ENCODE results near the gene SNX8. TPM values are rescaled to one million over a fixed set of nuclear protein-coding genes. Genes with fewer than 3 reads are reported as not detected.

SNX8 gene
- total and polyA plus RNA-seq, 2 of the 4 experiments (the other 2 are of a cell fraction): 7.7 to 55.9 TPM

DNA sequence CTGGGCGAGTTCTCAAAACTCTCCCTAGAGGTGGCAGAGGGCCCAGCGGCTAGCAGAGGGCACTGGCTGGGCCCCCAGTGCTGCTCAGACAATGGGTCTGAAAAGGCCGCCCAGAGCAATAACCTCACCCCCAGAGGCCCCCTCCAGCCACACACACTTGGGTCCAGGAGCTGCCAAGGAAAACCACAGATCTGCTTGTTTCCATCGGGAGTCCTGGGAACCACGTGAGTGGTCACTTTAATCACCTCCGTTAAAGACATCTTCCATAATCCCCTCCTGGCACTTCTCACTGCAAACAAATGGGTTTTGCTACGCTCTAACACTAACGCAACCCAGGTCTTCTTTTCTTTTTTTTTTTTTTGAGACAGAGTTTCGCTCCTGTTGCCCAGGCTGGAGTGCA, 42.2 kb downstream of the SNX8 start:
- Histone ChIP-seq H3K18ac (ENCODE audit: low read depth, low read length) (no peak overlapping the region), H3K4me3 (ENCODE audit: insufficient read depth, low read depth, low read length) (no peak overlapping the region), H3K9me1 (ENCODE audit: insufficient read depth, low read length) (no peaks in the 10 kb centered on the region), H4K5ac (ENCODE audit: low read depth, low read length) (no peak overlapping the region), H3K79me1 (ENCODE audit: low read depth in 1 of 2, low read length in 2 of 2) (peaks cover 0 to 8% of the 10 kb centered on the region in 2 experiments; a peak in 1 of 4 replicates), H3K4ac (ENCODE audit: low read depth, low read length) (no peak overlapping the region), H2BK5ac (ENCODE audit: low read depth, low read length, poor library complexity, severe bottlenecking) (no peak overlapping the region), H3K14ac (replicated peaks; ENCODE audit: low read depth, low read length) (no peak overlapping the region), H2BK20ac (ENCODE audit: low read depth, low read length) (no peak overlapping the region), H3K23ac (ENCODE audit: low read depth, low read length) (no peak overlapping the region), H4K20me1 (ENCODE audit: insufficient read depth, low read length) (0 out of 2 replicates have a peak, but pooled peaks cover 4% of the 10 kb centered on the region), H2AK9ac (replicated peaks; ENCODE audit: low read depth, low read length, poor library complexity) (no peak overlapping the region), H4K91ac (ENCODE audit: insufficient read depth, low read depth, low read length) (no peak overlapping the region), H3K27me3 (ENCODE audit: control insufficient read depth, insufficient read depth, low read length) (no peaks in the 10 kb centered on the region), H2BK120ac (ENCODE audit: low read depth, low read length) (no peak overlapping the region), H3K9me3 (ENCODE audit: control insufficient read depth, insufficient read depth, low read length) (no peaks in the 10 kb centered on the region), H3K36me3 (ENCODE audit: control insufficient read depth, insufficient read depth, low read length) (peaks cover 16% of the 10 kb centered on the region), H3K9ac (ENCODE audit: low read depth, low read length) (no peak overlapping the region), H4K8ac (ENCODE audit: low read depth in 2 of 2, low read length in 2 of 2) (no peak overlapping the region), H3K27ac (ENCODE audit: insufficient read depth, low read length) (no peak overlapping the region), H2BK15ac (ENCODE audit: low read depth, low read length) (no peak overlapping the region), H3K4me2 (ENCODE audit: low read depth, low read length) (no peak overlapping the region), H2AFZ (replicated peaks; ENCODE audit: low read length, poor library complexity) (no peak overlapping the region), H3K56ac (ENCODE audit: extremely low read depth, insufficient read depth, low read length) (no peak overlapping the region), H2AK5ac (ENCODE audit: low read depth, low read length) (no peak overlapping the region), H3K4me1 (ENCODE audit: control insufficient read depth, insufficient read depth, low read length) (peaks cover 10% of the 10 kb centered on the region)
- DNase-seq (no peak), ATAC-seq (ENCODE audit: low read depth) (no peak)
- WGBS, 2 experiments (ENCODE audit: extremely low coverage in 2 of 2, insufficient read length in 1 of 2): 74% methylated on average over 5 of the region's 9 CpGs; no CpG with 5 or more reads in 1 of the 2 experiments
- ChIA-PET CTCF (no interaction called here), POLR2A (ENCODE audit: unreplicated experiment) (no interaction called here)
- dilution Hi-C loops (cut with HindIII; ENCODE audit: low sequenced_read_pairs, unreplicated experiment): no loop called here
- intact Hi-C loops (cut with micrococcal nuclease): no loop called here
- no TSS peak for BruUV-seq (replicated peaks)
- in situ Hi-C loops (cut with MboI; ENCODE audit: low sequenced_read_pairs): no loop called here
- no peak for TF ChIP-seq POLR2A (IDR thresholded peaks at IDR 0.05; ENCODE audit: low read depth, low read length)
- no peak for TF ChIP-seq FOS (IDR thresholded peaks at IDR 0.05; ENCODE audit: low read depth, low read length)
- TF ChIP-seq SMC3 (IDR thresholded peaks at IDR 0.05; ENCODE audit: low read depth, low read length): no peak
- TF ChIP-seq CHD1 (IDR thresholded peaks at IDR 0.05; ENCODE audit: low read depth, low read length): no peak
- TF ChIP-seq RFX5 (IDR thresholded peaks at IDR 0.05; ENCODE audit: low read depth, low read length): no peak
- TF ChIP-seq, protein P1, sequence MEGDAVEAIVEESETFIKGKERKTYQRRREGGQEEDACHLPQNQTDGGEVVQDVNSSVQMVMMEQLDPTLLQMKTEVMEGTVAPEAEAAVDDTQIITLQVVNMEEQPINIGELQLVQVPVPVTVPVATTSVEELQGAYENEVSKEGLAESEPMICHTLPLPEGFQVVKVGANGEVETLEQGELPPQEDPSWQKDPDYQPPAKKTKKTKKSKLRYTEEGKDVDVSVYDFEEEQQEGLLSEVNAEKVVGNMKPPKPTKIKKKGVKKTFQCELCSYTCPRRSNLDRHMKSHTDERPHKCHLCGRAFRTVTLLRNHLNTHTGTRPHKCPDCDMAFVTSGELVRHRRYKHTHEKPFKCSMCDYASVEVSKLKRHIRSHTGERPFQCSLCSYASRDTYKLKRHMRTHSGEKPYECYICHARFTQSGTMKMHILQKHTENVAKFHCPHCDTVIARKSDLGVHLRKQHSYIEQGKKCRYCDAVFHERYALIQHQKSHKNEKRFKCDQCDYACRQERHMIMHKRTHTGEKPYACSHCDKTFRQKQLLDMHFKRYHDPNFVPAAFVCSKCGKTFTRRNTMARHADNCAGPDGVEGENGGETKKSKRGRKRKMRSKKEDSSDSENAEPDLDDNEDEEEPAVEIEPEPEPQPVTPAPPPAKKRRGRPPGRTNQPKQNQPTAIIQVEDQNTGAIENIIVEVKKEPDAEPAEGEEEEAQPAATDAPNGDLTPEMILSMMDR (conservative IDR thresholded peaks at IDR 0.05; ENCODE audit: low read depth, low read length): no peak
- no peak for TF ChIP-seq MAZ (IDR thresholded peaks at IDR 0.05; ENCODE audit: borderline replicate concordance, low read depth, low read length)
- TF ChIP-seq, protein P2, sequence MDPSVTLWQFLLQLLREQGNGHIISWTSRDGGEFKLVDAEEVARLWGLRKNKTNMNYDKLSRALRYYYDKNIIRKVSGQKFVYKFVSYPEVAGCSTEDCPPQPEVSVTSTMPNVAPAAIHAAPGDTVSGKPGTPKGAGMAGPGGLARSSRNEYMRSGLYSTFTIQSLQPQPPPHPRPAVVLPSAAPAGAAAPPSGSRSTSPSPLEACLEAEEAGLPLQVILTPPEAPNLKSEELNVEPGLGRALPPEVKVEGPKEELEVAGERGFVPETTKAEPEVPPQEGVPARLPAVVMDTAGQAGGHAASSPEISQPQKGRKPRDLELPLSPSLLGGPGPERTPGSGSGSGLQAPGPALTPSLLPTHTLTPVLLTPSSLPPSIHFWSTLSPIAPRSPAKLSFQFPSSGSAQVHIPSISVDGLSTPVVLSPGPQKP (IDR thresholded peaks at IDR 0.05; ENCODE audit: borderline replicate concordance, low read depth, low read length): no peak
- TF ChIP-seq MXI1 (IDR thresholded peaks at IDR 0.05; ENCODE audit: borderline replicate concordance, low read depth, low read length): no peak
- TF ChIP-seq BHLHE40 (IDR thresholded peaks at IDR 0.05; ENCODE audit: low read depth, low read length): no peak
- no peak for TF ChIP-seq NFE2L2 (IDR thresholded peaks at IDR 0.05; ENCODE audit: low read depth, low read length)
- no peak for TF ChIP-seq RCOR1 (IDR thresholded peaks at IDR 0.05; ENCODE audit: insufficient replicate concordance, low read length)
- no peak for TF ChIP-seq MAFK (IDR thresholded peaks at IDR 0.05; ENCODE audit: low read depth, low read length)
- no peak for TF ChIP-seq CEBPB (IDR thresholded peaks at IDR 0.05; ENCODE audit: low read depth, low read length)
- no peak for TF ChIP-seq RAD21 (IDR thresholded peaks at IDR 0.05; ENCODE audit: low read length)
- TF ChIP-seq, protein P3, sequence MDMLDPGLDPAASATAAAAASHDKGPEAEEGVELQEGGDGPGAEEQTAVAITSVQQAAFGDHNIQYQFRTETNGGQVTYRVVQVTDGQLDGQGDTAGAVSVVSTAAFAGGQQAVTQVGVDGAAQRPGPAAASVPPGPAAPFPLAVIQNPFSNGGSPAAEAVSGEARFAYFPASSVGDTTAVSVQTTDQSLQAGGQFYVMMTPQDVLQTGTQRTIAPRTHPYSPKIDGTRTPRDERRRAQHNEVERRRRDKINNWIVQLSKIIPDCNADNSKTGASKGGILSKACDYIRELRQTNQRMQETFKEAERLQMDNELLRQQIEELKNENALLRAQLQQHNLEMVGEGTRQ (IDR thresholded peaks at IDR 0.05; ENCODE audit: low read depth, low read length): no peak

Measured in IMR-90 (cell line).